ENCODE measurements around the gene PIGT.

PIGT gene

GRCh38 chr20:45440424-45440823, 24.5 kb downstream of the PIGT start:
- no peak for ATAC-seq
- TF ChIP-seq TCF4 (CRISPR knock-in tag; IDR thresholded peaks at IDR 0.05; ENCODE audit: borderline replicate concordance) (no peak), POU6F1 (CRISPR knock-in tag; IDR thresholded peaks at IDR 0.05; ENCODE audit: borderline replicate concordance, low read depth) (no peak), PPARA (CRISPR knock-in tag; IDR thresholded peaks at IDR 0.05; ENCODE audit: borderline replicate concordance) (no peak), CSRNP3 (CRISPR knock-in tag; IDR thresholded peaks at IDR 0.05) (no peak), ZC3H10 (CRISPR knock-in tag; IDR thresholded peaks at IDR 0.05) (no peak), PATZ1 (CRISPR knock-in tag; IDR thresholded peaks at IDR 0.05; ENCODE audit: borderline replicate concordance) (no peak), ISL1 (CRISPR knock-in tag; IDR thresholded peaks at IDR 0.05) (no peak), TOX (CRISPR knock-in tag; IDR thresholded peaks at IDR 0.05; ENCODE audit: borderline replicate concordance) (no peak), ZNF8 (CRISPR knock-in tag; IDR thresholded peaks at IDR 0.05) (no peak), RARB (CRISPR knock-in tag; IDR thresholded peaks at IDR 0.05) (no peak)

- ATAC-seq, result no peak
- TF ChIP-seq TSHZ2 (CRISPR knock-in tag; IDR thresholded peaks at IDR 0.05), result no peak
- TF ChIP-seq PPARA (CRISPR knock-in tag; IDR thresholded peaks at IDR 0.05; ENCODE audit: borderline replicate concordance), result no peak
- TF ChIP-seq CSRNP3 (CRISPR knock-in tag; IDR thresholded peaks at IDR 0.05), result no peak
- no peak for TF ChIP-seq SNAI2 (CRISPR knock-in tag; IDR thresholded peaks at IDR 0.05)
- TF ChIP-seq ZFP30 (CRISPR knock-in tag; IDR thresholded peaks at IDR 0.05), result no peak
- TF ChIP-seq TCF4 (CRISPR knock-in tag; IDR thresholded peaks at IDR 0.05; ENCODE audit: borderline replicate concordance), result no peak
- TF ChIP-seq ARNTL (CRISPR knock-in tag; IDR thresholded peaks at IDR 0.05; ENCODE audit: borderline replicate concordance, low read depth), result no peak
- no peak for TF ChIP-seq CREB5 (CRISPR knock-in tag; IDR thresholded peaks at IDR 0.05; ENCODE audit: low read depth)
Measured at GRCh38 chr20:45440891-45441685, 25.1 kb downstream of the PIGT start.

- no peak for ATAC-seq
- no peak for TF ChIP-seq ZFP3 (CRISPR knock-in tag; IDR thresholded peaks at IDR 0.05)
- no peak for TF ChIP-seq PATZ1 (CRISPR knock-in tag; IDR thresholded peaks at IDR 0.05; ENCODE audit: borderline replicate concordance)
- no peak for TF ChIP-seq CSRNP3 (CRISPR knock-in tag; IDR thresholded peaks at IDR 0.05)
- no peak for TF ChIP-seq CSDC2 (CRISPR knock-in tag; IDR thresholded peaks at IDR 0.05)
Measured at GRCh38 chr20:45441746-45442145, 25.8 kb downstream of the PIGT start.

Data from SK-N-SH treated with all-trans-retinoic acid at 6 μM for 48 hours (cell line).